ENCODE results near the gene FAM53A.

DNA sequence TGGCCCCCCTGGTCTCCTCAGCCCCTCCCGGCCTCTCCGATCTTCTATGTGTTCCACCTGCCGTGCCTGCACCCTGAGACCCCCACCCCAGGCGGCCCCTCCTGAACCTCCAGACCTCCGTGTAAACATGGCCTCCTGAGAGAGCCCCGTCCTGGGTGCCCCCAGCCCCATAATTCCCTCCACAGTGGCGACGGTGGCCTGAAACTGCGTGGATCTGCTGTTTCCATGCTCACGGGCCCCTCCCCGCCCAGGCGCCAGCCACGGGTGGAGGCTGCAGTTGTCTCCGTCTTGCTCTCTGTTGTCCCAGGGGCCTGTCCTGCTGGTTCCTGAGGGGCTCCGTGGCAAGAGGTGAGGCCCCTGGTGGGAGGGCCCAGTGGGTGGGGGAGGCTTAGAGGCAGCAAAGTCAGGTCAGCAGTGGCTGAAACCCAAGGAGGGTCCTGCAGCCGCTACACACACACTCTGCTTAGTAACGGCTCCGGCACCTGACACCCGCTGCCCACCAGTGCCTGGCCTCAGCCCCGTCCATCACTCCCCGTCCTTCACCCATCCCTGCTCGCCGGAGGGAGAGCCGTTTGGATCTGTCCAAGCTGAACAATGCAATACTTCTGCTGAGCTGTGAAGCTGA is 75.8 kb downstream of the FAM53A start:
- TF ChIP-seq, protein P1, sequence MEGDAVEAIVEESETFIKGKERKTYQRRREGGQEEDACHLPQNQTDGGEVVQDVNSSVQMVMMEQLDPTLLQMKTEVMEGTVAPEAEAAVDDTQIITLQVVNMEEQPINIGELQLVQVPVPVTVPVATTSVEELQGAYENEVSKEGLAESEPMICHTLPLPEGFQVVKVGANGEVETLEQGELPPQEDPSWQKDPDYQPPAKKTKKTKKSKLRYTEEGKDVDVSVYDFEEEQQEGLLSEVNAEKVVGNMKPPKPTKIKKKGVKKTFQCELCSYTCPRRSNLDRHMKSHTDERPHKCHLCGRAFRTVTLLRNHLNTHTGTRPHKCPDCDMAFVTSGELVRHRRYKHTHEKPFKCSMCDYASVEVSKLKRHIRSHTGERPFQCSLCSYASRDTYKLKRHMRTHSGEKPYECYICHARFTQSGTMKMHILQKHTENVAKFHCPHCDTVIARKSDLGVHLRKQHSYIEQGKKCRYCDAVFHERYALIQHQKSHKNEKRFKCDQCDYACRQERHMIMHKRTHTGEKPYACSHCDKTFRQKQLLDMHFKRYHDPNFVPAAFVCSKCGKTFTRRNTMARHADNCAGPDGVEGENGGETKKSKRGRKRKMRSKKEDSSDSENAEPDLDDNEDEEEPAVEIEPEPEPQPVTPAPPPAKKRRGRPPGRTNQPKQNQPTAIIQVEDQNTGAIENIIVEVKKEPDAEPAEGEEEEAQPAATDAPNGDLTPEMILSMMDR (conservative IDR thresholded peaks at IDR 0.05; ENCODE audit: low read depth, low read length), result no peak
- TF ChIP-seq EZH2 (IDR thresholded peaks at IDR 0.05; ENCODE audit: low read length, unreplicated experiment) (no peak), EZH2phosphoT487 (IDR thresholded peaks at IDR 0.05; ENCODE audit: borderline replicate concordance, low read length) (no peak)

All from PC-3 (cell line).